Putamen (tissue), 1 donor: Measurements from ENCODE around the gene FLRT3.
A peak's percentile ranks its signal among the peaks of the same experiment; 100 is the strongest.

Experiments
- DNase-seq: peaks from one replicate; pipeline ENCODE4 v3.0.0-alpha.2; 2016; ENCODE audit warnings: low spot score

FLRT3 gene

GRCh38 chr20:14337400-14338171 is at the start of gene FLRT3:
TSS of gene FLRT3 (minus strand) at chr20:14337612. CDS start at chr20:14327506, 10,106 bp downstream.
- DNase-seq: peak; percentile 89

GRCh38 chr20:14386726-14387125 is 49.3 kb upstream of the FLRT3 start:
- no peak for DNase-seq

- no peak for DNase-seq
Measured at GRCh38 chr20:14385176-14385740, 47.8 kb upstream of the FLRT3 start.

- DNase-seq: no peak
Measured at GRCh38 chr20:14384416-14385175, 47.2 kb upstream of the FLRT3 start.

GRCh38 chr20:14383335-14383734 is 45.9 kb upstream of the FLRT3 start:
- no peak for DNase-seq

- no peak for DNase-seq
Measured at GRCh38 chr20:14378326-14378725, 40.9 kb upstream of the FLRT3 start.

- DNase-seq: peak; percentile 39
Measured at GRCh38 chr20:14375416-14375985, 38.1 kb upstream of the FLRT3 start.

GRCh38 chr20:14374196-14374595 is 36.8 kb upstream of the FLRT3 start:
- no peak for DNase-seq

- DNase-seq: no peak
Measured at GRCh38 chr20:14361509-14362345, 24.3 kb upstream of the FLRT3 start.

- no peak for DNase-seq
Measured at GRCh38 chr20:14360416-14360815, 23.0 kb upstream of the FLRT3 start.

- no peak for DNase-seq
Measured at GRCh38 chr20:14355791-14356190, 18.4 kb upstream of the FLRT3 start.

GRCh38 chr20:14344746-14345145 is 7.3 kb upstream of the FLRT3 start:
- no peak for DNase-seq

- DNase-seq: no peak
Measured at GRCh38 chr20:14343491-14344065, 6.2 kb upstream of the FLRT3 start.

- DNase-seq: no peak
Measured at GRCh38 chr20:14342918-14343317, 5.5 kb upstream of the FLRT3 start.

- DNase-seq: no peak
Measured at GRCh38 chr20:14341801-14342200, 4.4 kb upstream of the FLRT3 start.

- DNase-seq: no peak
Measured at GRCh38 chr20:14336686-14337085, 726 bp downstream of the FLRT3 start.

- no peak for DNase-seq
Measured at GRCh38 chr20:14335052-14335451, 2.4 kb downstream of the FLRT3 start.

GRCh38 chr20:14334306-14334930 is 3.0 kb downstream of the FLRT3 start:
- DNase-seq: peak; percentile 79

GRCh38 chr20:14333721-14334120 is 3.7 kb downstream of the FLRT3 start:
- DNase-seq: no peak

- DNase-seq: no peak
Measured at GRCh38 chr20:14332866-14333265, 4.5 kb downstream of the FLRT3 start.

- no peak for DNase-seq
Measured at GRCh38 chr20:14331646-14332045, 5.8 kb downstream of the FLRT3 start.
